Measurements from ENCODE around the gene FBXL17. TPM values are rescaled to one million over a fixed set of nuclear protein-coding genes. Genes with fewer than 3 reads are reported as not detected.
A peak's percentile ranks its signal among the peaks of the same experiment; 100 is the strongest.
"Not testable (repeated sequence)": the region's sequence is repeated elsewhere in the genome, so short reads cannot be mapped to it uniquely, and the experiment has no call there.

FBXL17 gene
- total RNA-seq, 1 donor from 2014 or later, result 4.2 TPM

DNA sequence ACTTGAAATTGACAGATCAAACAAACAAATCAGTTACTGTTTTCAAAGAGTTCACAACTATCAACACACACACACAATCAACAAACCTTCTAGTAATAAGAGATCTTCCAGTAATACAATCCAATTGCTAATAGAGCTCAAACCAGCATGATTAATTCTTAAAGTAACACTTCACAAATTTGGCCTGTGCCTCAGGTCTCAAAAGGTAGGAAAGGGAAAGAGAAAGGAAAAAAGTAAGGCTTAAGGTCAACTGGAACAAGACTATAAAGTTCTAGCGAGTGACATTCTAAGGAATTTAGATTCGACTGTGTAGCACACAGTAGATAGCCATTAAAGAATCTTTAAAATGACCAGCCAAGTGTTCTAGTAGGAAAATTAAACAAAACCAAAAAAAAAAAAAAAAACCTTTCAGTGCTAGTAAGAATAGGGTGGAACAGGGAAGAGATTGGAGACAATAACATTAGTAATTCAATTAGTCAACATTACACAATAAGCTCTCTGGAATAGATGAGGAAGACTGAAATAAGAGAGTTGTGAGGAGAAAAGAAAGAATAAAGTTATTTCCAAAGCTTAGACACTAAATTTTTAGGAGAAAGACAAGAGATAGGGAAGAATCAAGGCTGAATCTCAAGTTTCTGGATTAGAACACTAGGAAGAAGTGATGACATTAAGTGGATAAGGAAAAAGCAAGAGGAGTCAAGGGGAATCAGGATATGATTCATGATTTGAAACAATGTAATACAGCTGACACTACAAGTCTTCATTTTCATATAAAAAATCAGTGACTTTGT lies 86.1 kb downstream of the FBXL17 start:
- peak; percentile 7 for DNase-seq (ENCODE audit: low read depth)
- TF ChIP-seq, protein P1, sequence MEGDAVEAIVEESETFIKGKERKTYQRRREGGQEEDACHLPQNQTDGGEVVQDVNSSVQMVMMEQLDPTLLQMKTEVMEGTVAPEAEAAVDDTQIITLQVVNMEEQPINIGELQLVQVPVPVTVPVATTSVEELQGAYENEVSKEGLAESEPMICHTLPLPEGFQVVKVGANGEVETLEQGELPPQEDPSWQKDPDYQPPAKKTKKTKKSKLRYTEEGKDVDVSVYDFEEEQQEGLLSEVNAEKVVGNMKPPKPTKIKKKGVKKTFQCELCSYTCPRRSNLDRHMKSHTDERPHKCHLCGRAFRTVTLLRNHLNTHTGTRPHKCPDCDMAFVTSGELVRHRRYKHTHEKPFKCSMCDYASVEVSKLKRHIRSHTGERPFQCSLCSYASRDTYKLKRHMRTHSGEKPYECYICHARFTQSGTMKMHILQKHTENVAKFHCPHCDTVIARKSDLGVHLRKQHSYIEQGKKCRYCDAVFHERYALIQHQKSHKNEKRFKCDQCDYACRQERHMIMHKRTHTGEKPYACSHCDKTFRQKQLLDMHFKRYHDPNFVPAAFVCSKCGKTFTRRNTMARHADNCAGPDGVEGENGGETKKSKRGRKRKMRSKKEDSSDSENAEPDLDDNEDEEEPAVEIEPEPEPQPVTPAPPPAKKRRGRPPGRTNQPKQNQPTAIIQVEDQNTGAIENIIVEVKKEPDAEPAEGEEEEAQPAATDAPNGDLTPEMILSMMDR (conservative IDR thresholded peaks at IDR 0.05; ENCODE audit: low read depth, low read length), result no peak
- H3K4me3 ChIP-seq (ENCODE audit: low read depth, low read length), result no peak overlapping the region

GRCh38 chr5:108280960-108281569 lies 100.8 kb downstream of the FBXL17 start:
- H3K4me3 ChIP-seq (ENCODE audit: low read depth, low read length), result no peak overlapping the region
- no peak for DNase-seq (ENCODE audit: low read depth)
- TF ChIP-seq, protein P1 (conservative IDR thresholded peaks at IDR 0.05; ENCODE audit: low read depth, low read length), result no peak

DNA sequence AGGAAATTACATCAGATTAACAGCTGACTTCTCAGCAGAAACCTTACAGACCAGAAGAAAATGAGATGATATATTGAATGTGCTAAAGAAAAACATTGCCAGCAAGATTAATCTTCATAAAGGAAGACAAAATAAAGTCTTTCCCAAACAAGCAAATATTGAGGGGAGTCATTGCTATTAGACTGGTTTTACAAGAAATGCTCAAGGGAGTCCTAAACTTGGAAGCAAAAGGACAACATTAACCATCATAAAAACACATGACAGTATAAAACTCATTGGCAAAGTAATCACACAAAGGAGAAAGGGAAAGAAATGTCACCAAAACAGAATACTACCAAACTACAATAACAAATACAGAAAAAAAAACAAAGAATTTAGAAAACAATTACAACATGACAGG lies 101.7 kb downstream of the FBXL17 start:
- DNase-seq (ENCODE audit: low read depth), result no peak
- TF ChIP-seq, protein P1 (conservative IDR thresholded peaks at IDR 0.05; ENCODE audit: low read depth, low read length), result no peak
- no peak overlapping the region for H3K4me3 ChIP-seq (ENCODE audit: low read depth, low read length)

- DNase-seq (ENCODE audit: low read depth), result no peak
- TF ChIP-seq, protein P1 (conservative IDR thresholded peaks at IDR 0.05; ENCODE audit: low read depth, low read length), result peak; percentile 19
- no peak overlapping the region for H3K4me3 ChIP-seq (ENCODE audit: low read depth, low read length)
These were observed 103.3 kb downstream of the FBXL17 start for GRCh38 chr5:108278285-108279240.

DNA sequence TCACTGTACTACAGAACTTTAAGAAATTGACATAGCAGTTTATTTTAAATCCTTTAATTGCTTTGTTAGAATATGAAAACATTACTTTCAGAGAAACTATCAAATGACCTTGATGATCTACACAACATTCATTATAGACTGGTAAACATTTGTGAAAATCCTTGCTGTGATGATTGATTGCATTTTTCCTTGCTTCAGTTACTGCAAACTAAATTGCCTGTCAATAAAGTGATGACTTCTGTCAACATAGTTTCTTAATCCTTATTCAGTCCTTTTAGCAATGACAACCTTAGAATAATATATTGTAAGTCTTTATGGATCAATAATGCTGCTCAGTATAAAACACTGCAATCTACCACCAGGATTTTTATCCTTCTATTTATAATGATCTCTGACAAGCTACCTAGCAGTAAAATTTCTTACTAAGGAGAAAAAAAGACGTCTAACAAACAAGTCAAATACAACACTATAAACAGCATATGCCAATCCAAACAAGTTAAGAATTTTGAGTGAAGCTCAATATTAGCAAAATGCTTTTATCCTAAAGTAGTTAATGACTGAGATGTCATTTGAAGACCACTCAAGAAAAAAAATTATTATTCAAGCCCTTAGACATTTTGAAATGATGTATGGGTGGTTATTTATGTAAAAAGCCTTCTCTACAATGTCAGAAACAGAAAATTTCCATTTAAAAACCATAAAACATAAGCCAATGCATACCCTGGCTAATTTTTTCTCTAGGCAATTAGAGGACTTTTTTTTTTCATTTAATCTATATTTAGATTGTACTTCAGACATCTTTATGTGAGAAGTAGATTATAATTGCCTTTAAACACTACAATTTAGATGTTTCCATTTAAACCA lies 105.5 kb downstream of the FBXL17 start:
- TF ChIP-seq, protein P1 (conservative IDR thresholded peaks at IDR 0.05; ENCODE audit: low read depth, low read length), result no peak
- H3K4me3 ChIP-seq (ENCODE audit: low read depth, low read length), result no peak overlapping the region
- DNase-seq (ENCODE audit: low read depth), result no peak

GRCh38 chr5:108274080-108274479 lies 107.8 kb downstream of the FBXL17 start:
- DNase-seq (ENCODE audit: low read depth); H3K4me3 ChIP-seq (ENCODE audit: low read depth, low read length): not testable (repeated sequence)

Measured in epithelial cell of proximal tubule (primary cell).